A673 (cell line): ENCODE data around the gene LAGE3. TPM values are rescaled to one million over a fixed set of nuclear protein-coding genes. Genes with fewer than 3 reads are reported as not detected.

Experiments
- BruUV-seq: library from RNA; stranded (reverse); fragments of 400-500 nt; replicated peaks from 2 replicates; lab custom pipeline; 2021; lab: Mats Ljungman, UMichigan
- CTCF ChIA-PET: fragments of 300-600 bp; sonication (Branson Sonifier 250); formaldehyde crosslinking; loops from one replicate; lab custom pipeline; 2022; ENCODE audit warnings: antibody characterized with exemption; lab: Charles Lee
- POLR2A ChIA-PET: fragments of 300-600 bp; sonication (Branson Sonifier 250); formaldehyde crosslinking; loops from one replicate; lab custom pipeline; 2022; ENCODE audit warnings: antibody characterized with exemption; ENCODE audit not compliant: low non-redundant PET; lab: Charles Lee
- DNase-seq: peaks from one replicate; pipeline ENCODE4 v3.0.0-alpha.2; 2015; ENCODE audit warnings: low spot score
- H3K27ac ChIP-seq: fragments of 200-600 bp; sonication (generic); 2 replicates; pipeline ENCODE4 v1.5.1; 2016; ENCODE audit warnings: mixed run types, low read depth, mild to moderate bottlenecking, mixed read lengths, antibody characterized with exemption, low read length; ENCODE audit not compliant: poor library complexity, severe bottlenecking
- H3K27me3 ChIP-seq: fragments of 200-600 bp; sonication (generic); replicated peaks from 2 replicates; pipeline ENCODE4 v1.6.1; 2017; ENCODE audit warnings: mixed run types, low read depth, mild to moderate bottlenecking, mixed read lengths, antibody characterized with exemption, low read length; ENCODE audit not compliant: insufficient read depth, poor library complexity
- H3K36me3 ChIP-seq: fragments of 200-600 bp; sonication (generic); 2 replicates; pipeline ENCODE4 v1.6.1; 2016; ENCODE audit warnings: mixed run types, mild to moderate bottlenecking, mixed read lengths, antibody characterized with exemption, low read length; ENCODE audit not compliant: insufficient read depth, poor library complexity, severe bottlenecking
- H3K4me1 ChIP-seq: fragments of 200-600 bp; sonication (generic); 2 replicates; pipeline ENCODE4 v1.6.1; 2017; ENCODE audit warnings: mixed run types, mild to moderate bottlenecking, mixed read lengths, antibody characterized with exemption, low read length; ENCODE audit not compliant: insufficient read depth, poor library complexity, severe bottlenecking
- H3K4me3 ChIP-seq: fragments of 200-600 bp; sonication (generic); 2 replicates; pipeline ENCODE4 v1.5.1; 2016; ENCODE audit warnings: low read depth, mixed run types, mild to moderate bottlenecking, mixed read lengths, low read length; ENCODE audit not compliant: poor library complexity, severe bottlenecking
- H3K9me3 ChIP-seq: fragments of 200-600 bp; sonication (generic); 2 replicates; pipeline ENCODE4 v1.6.1; 2016; ENCODE audit warnings: mixed run types, low read depth, mild to moderate bottlenecking, mixed read lengths, antibody characterized with exemption, low read length; ENCODE audit not compliant: poor library complexity, severe bottlenecking
- EZH2 ChIP-seq: fragments of 200-600 bp; sonication (generic); IDR thresholded peaks from 2 replicates; pipeline ENCODE4 v1.6.1; 2017; ENCODE audit warnings: borderline replicate concordance, low read depth, mild to moderate bottlenecking, mixed read lengths, antibody characterized with exemption, low read length; ENCODE audit not compliant: poor library complexity, severe bottlenecking
- intact Hi-C: fragments of 100-400 bp; cut with micrococcal nuclease; formaldehyde crosslinking; loops from one replicate; pipeline ENCODE4 v1.10.0; 2022; ENCODE audit not compliant: unreplicated experiment
- total RNA-seq: library from RNA; stranded (reverse); gene quantifications from 2 replicates; pipeline ENCODE4 v1.2.3, GENCODE V29; 2021
- TF ChIP-seq, protein P1 (sequence below): fragments of 300-800, 200-600 bp; sonication (generic); conservative IDR thresholded peaks from 2 replicates; pipeline ENCODE4 v1.5.1; 2017; ENCODE audit warnings: low read depth, mild to moderate bottlenecking, antibody characterized with exemption, low read length, moderate library complexity, mixed read lengths

The LAGE3 gene
- total RNA-seq, 1 experiment from 2014 or later: 34.6 TPM

DNA sequence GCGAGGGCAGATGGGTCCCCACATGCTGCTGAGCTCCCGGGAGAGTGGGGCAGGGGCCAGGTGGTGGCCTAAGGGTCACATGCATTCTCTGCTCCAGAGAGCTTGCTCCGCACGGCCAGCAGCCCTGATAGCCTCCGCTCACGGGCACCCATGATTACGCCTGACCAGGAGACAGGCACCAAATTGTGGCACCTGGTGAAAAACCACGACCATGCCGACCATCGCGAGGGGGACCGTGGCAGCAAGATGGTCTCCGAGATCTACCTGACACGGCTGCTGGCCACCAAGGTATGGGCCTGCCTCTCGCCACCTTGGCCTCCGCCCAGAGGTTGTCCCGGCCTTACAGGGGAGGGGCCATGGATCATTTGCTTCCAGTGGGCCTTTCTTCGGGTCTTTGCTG, 9.2 kb downstream of the LAGE3 start:
- Histone ChIP-seq H3K36me3 (peaks cover 6% of the 10 kb centered on the region), H3K9me3 (no peaks in the 10 kb centered on the region), H3K27me3 (no peaks in the 10 kb centered on the region), H3K4me1 (no peaks in the 10 kb centered on the region), H3K27ac (no peak overlapping the region), H3K4me3 (no peak overlapping the region)
- CTCF ChIA-PET: no interaction called here
- no peak for TF ChIP-seq EZH2
- TF ChIP-seq, protein P1, sequence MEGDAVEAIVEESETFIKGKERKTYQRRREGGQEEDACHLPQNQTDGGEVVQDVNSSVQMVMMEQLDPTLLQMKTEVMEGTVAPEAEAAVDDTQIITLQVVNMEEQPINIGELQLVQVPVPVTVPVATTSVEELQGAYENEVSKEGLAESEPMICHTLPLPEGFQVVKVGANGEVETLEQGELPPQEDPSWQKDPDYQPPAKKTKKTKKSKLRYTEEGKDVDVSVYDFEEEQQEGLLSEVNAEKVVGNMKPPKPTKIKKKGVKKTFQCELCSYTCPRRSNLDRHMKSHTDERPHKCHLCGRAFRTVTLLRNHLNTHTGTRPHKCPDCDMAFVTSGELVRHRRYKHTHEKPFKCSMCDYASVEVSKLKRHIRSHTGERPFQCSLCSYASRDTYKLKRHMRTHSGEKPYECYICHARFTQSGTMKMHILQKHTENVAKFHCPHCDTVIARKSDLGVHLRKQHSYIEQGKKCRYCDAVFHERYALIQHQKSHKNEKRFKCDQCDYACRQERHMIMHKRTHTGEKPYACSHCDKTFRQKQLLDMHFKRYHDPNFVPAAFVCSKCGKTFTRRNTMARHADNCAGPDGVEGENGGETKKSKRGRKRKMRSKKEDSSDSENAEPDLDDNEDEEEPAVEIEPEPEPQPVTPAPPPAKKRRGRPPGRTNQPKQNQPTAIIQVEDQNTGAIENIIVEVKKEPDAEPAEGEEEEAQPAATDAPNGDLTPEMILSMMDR: no peak
- intact Hi-C loops: no loop called here
- no TSS peak for BruUV-seq
- POLR2A ChIA-PET: no interaction called here
- DNase-seq: no peak

DNA sequence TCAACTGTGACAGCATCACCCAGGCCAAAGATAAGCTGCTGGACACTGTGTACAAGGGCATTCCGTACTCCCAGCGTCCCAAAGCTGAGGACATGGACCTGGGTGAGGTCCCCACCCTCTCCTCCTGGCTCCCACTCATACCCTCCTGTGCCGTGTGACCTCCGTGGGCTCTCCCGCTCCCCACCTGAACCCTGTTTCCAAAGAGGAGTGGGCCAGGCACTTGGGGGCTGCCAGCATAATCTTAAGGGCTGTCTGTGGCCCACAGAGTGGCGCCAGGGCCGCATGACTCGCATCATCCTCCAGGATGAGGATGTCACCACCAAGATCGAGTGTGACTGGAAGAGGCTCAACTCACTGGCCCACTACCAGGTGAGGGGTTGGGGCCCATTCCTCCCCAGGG, 10.0 kb downstream of the LAGE3 start:
- ChIA-PET CTCF (no interaction called here), POLR2A (no interaction called here)
- Histone ChIP-seq H3K4me3 (no peak overlapping the region), H3K4me1 (no peaks in the 10 kb centered on the region), H3K36me3 (peaks cover 10% of the 10 kb centered on the region), H3K27ac (no peak overlapping the region), H3K27me3 (no peaks in the 10 kb centered on the region), H3K9me3 (no peaks in the 10 kb centered on the region)
- intact Hi-C loops: no loop called here
- TF ChIP-seq, protein P1: no peak
- no peak for TF ChIP-seq EZH2
- BruUV-seq: no TSS peak
- DNase-seq: no peak

DNA sequence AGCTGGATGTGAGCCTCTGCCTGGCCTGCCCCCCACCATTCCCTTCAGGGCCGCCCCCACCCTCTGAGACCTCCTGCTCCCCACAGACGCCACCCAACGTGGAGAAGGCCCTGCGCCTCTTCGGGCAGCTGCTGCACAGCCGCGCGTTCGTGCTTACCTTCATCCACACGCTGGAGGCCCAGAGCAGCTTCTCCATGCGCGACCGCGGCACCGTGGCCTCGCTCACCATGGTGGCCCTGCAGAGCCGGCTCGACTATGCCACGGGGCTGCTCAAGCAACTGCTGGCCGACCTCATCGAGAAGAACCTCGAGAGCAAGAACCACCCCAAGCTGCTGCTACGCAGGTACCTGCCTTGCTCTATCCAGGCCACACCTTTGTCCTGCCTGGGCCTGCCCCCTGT, 10.9 kb downstream of the LAGE3 start:
- Histone ChIP-seq H3K36me3 (peaks cover 10% of the 10 kb centered on the region), H3K4me1 (no peaks in the 10 kb centered on the region), H3K9me3 (no peaks in the 10 kb centered on the region), H3K4me3 (no peak overlapping the region), H3K27ac (no peak overlapping the region), H3K27me3 (no peaks in the 10 kb centered on the region)
- ChIA-PET POLR2A (no interaction called here), CTCF (no interaction called here)
- no peak for DNase-seq
- TF ChIP-seq, protein P1: no peak
- no peak for TF ChIP-seq EZH2
- intact Hi-C loops: no loop called here
- BruUV-seq: no TSS peak
